Measurements from ENCODE around the gene MAP2K1. TPM values are rescaled to one million over a fixed set of nuclear protein-coding genes. Genes with fewer than 3 reads are reported as not detected.

The MAP2K1 gene
- total RNA-seq, 4 donors from 2014 or later: 29.5 to 37.6 (median 35.9) TPM

- intact Hi-C loops (cut with DNase I): no loop called here
- WGBS: 95% methylated on average over 3 of the region's 3 CpGs
These were observed 32.8 kb downstream of the MAP2K1 start for GRCh38 chr15:66419471-66419870.

DNA sequence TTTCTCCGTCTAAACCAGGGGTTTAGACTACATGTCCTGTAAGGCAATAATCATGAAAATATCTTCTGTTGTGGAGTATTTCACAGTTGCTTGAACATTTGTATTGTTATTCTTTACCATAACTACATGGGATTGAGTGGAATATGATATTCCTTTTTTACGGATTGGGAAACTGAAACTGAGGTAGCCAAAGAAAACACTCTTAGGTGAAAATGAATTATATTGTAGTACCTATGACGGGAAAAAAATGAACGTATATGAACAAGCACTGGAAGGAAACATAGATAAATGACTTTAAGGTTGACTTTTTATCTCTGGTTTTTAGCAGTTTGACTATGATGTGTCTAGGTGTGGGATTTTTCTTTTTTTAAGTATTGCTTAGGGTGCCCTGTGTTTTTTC, 35.6 kb downstream of the MAP2K1 start:
- no peaks in the 10 kb centered on the region for H3K27me3 ChIP-seq
- H3K36me3 ChIP-seq: no peaks in the 10 kb centered on the region
- intact Hi-C loops (cut with DNase I): no loop called here
- TF ChIP-seq POLR2AphosphoS5 (IDR thresholded peaks at IDR 0.05): no peak
- no peak for TF ChIP-seq EP300 (IDR thresholded peaks at IDR 0.05)
- no peak for TF ChIP-seq POLR2A (IDR thresholded peaks at IDR 0.05; ENCODE audit: low read depth)
- no peak for DNase-seq (ENCODE audit: extremely low spot score)
- no peak overlapping the region for H3K4me3 ChIP-seq
- H3K9me3 ChIP-seq: no peaks in the 10 kb centered on the region
- peaks cover 5 to 12% (median 9%) of the 10 kb centered on the region in 4 donors for H3K4me1 ChIP-seq
- 96% methylated on average over 4 of the region's 4 CpGs for WGBS
- no peak overlapping the region for H3K27ac ChIP-seq (replicated peaks in 1 of 4)

More at GRCh38 chr15:66419471-66419870, 32.8 kb downstream of the MAP2K1 start:
- Histone ChIP-seq H3K27me3 (no peaks in the 10 kb centered on the region), H3K9me3 (peaks cover 0 to 1% (median 0%) of the 10 kb centered on the region in 4 donors), H3K4me3 (no peak overlapping the region), H3K36me3 (no peaks in the 10 kb centered on the region), H3K27ac (replicated peaks in 1 of 4) (no peak overlapping the region), H3K4me1 (peaks cover 13 to 31% (median 22%) of the 10 kb centered on the region in 4 donors)
- TF ChIP-seq POLR2AphosphoS5 (IDR thresholded peaks at IDR 0.05): no peak
- no peak for TF ChIP-seq EP300 (IDR thresholded peaks at IDR 0.05)
- no peak for TF ChIP-seq CTCF (IDR thresholded peaks at IDR 0.05)
- TF ChIP-seq POLR2A (IDR thresholded peaks at IDR 0.05; ENCODE audit: low read depth): no peak
- DNase-seq (ENCODE audit: extremely low spot score): no peak

DNA sequence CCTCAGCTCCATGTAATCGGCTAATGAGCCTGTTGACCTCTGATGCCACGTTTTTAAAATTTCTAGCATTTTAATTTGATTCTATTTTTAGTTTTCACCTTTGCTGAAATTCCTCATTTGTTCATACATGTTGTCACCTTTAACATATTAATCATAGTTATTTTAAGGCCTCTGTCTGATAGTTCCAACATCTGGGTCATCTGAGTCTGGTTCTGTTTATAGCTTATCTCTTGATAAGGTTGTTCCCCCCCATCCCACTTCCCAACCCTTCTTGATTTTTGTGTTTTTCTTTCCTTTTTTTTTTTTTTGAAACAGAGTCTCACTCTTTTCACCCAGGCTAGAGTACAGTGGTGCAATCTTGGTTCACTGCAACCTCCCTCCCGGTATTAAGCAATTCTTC, 36.4 kb downstream of the MAP2K1 start:
- intact Hi-C loops (cut with DNase I): no loop called here
- H3K27ac ChIP-seq (replicated peaks in 1 of 4): no peak overlapping the region
- TF ChIP-seq CTCF (IDR thresholded peaks at IDR 0.05) (no peak), POLR2AphosphoS5 (IDR thresholded peaks at IDR 0.05) (no peak), EP300 (IDR thresholded peaks at IDR 0.05) (no peak), POLR2A (IDR thresholded peaks at IDR 0.05; ENCODE audit: low read depth) (no peak)

GRCh38 chr15:66424963-66425612, 38.4 kb downstream of the MAP2K1 start:
- DNase-seq (ENCODE audit: extremely low spot score): no peak
- H3K27ac ChIP-seq (replicated peaks in 1 of 4): no peak overlapping the region
- no peaks in the 10 kb centered on the region for H3K27me3 ChIP-seq
- no peaks in the 10 kb centered on the region for H3K36me3 ChIP-seq
- H3K9me3 ChIP-seq: no peaks in the 10 kb centered on the region
- H3K4me3 ChIP-seq: no peak overlapping the region
- intact Hi-C loops (cut with DNase I): no loop called here
- TF ChIP-seq POLR2A (IDR thresholded peaks at IDR 0.05; ENCODE audit: low read depth) (no peak), POLR2AphosphoS5 (IDR thresholded peaks at IDR 0.05) (no peak), CTCF (IDR thresholded peaks at IDR 0.05) (no peak), EP300 (IDR thresholded peaks at IDR 0.05) (no peak)
- whole genome bisulfite sequencing: 94% methylated on average over 9 of the region's 9 CpGs
- no peaks in the 10 kb centered on the region for H3K4me1 ChIP-seq

More for the DNA sequence above, 36.4 kb downstream of the MAP2K1 start:
- Histone ChIP-seq H3K27me3 (no peaks in the 10 kb centered on the region), H3K4me1 (peaks cover 0 to 4% (median 1%) of the 10 kb centered on the region in 4 donors), H3K9me3 (no peaks in the 10 kb centered on the region), H3K36me3 (no peaks in the 10 kb centered on the region), H3K4me3 (no peak overlapping the region)
- DNase-seq (ENCODE audit: extremely low spot score): no peak
- 85% methylated on average over 3 of the region's 3 CpGs for WGBS

GRCh38 chr15:66425837-66426236, 39.1 kb downstream of the MAP2K1 start:
- Histone ChIP-seq H3K27ac (replicated peaks in 1 of 4) (no peak overlapping the region), H3K4me3 (no peak overlapping the region), H3K36me3 (no peaks in the 10 kb centered on the region), H3K27me3 (no peaks in the 10 kb centered on the region), H3K9me3 (no peaks in the 10 kb centered on the region), H3K4me1 (peaks cover 0 to 3% (median under 1%) of the 10 kb centered on the region in 4 donors)
- intact Hi-C loops (cut with DNase I): no loop called here
- DNase-seq (ENCODE audit: extremely low spot score): no peak
- WGBS: 84% methylated on average over 4 of the region's 4 CpGs
- TF ChIP-seq CTCF (IDR thresholded peaks at IDR 0.05) (no peak), POLR2A (IDR thresholded peaks at IDR 0.05; ENCODE audit: low read depth) (no peak), POLR2AphosphoS5 (IDR thresholded peaks at IDR 0.05) (no peak), EP300 (IDR thresholded peaks at IDR 0.05) (no peak)
